ENCODE data around the gene RASA3.
A peak's percentile ranks its signal among the peaks of the same experiment; 100 is the strongest.
"Not testable (repeated sequence)": the region's sequence is repeated elsewhere in the genome, so short reads cannot be mapped to it uniquely, and the experiment has no call there.

RASA3 gene

DNA sequence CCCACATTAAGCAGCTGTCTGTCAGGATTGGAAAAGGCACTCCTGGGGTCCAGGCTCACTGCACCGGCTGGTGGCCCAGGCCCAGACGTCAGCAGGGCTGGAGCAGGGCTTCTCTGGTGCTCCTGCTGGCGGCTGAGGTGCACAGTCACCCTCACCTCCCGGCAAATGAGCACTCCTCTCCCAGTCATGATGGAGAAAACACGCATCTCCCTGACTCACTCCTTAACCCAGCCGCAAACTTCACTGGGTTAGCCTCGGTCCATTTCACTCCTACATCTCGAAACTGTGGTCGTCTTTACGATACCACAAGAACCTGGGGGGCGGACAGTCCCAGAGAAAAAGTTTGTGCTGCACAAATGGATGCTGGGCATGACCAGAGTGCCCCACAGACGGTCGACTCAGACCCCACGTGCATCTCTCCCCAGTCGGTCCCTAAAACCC is 3.3 kb upstream of the RASA3 start:
- H3K36me3 ChIP-seq (ENCODE audit: insufficient read depth, low read length): no peaks in the 10 kb centered on the region
- H3K9ac ChIP-seq (ENCODE audit: low read depth, low read length): no peak overlapping the region
- H3K4me2 ChIP-seq (ENCODE audit: low read length): no peak overlapping the region
- peaks cover under 1% of the 10 kb centered on the region for H3K4me1 ChIP-seq (ENCODE audit: control insufficient read depth, insufficient read depth, low read length)
- no peak overlapping the region for H3K4me3 ChIP-seq (ENCODE audit: low read length)
- no peaks in the 10 kb centered on the region for H3K27me3 ChIP-seq (ENCODE audit: control insufficient read depth, insufficient read depth, low read length)
- no peaks in the 10 kb centered on the region for H3K9me3 ChIP-seq (replicated peaks; ENCODE audit: low read length)

- H3K36me3 ChIP-seq (ENCODE audit: insufficient read depth, low read length): no peaks in the 10 kb centered on the region
- H3K9me3 ChIP-seq (replicated peaks; ENCODE audit: low read length): no peaks in the 10 kb centered on the region
- H3K4me2 ChIP-seq (ENCODE audit: low read length): no peak overlapping the region
- no peak overlapping the region for H3K4me3 ChIP-seq (ENCODE audit: low read length)
- no peaks in the 10 kb centered on the region for H3K27me3 ChIP-seq (ENCODE audit: control insufficient read depth, insufficient read depth, low read length)
- peaks cover 8% of the 10 kb centered on the region for H3K4me1 ChIP-seq (ENCODE audit: control insufficient read depth, insufficient read depth, low read length)
- H3K9ac ChIP-seq (ENCODE audit: low read depth, low read length): no peak overlapping the region
These were observed 2.7 kb upstream of the RASA3 start for GRCh38 chr13:114134944-114135610.

GRCh38 chr13:114134111-114134943 is 1.9 kb upstream of the RASA3 start:
- Histone ChIP-seq H3K27me3 (ENCODE audit: control insufficient read depth, insufficient read depth, low read length) (no peaks in the 10 kb centered on the region), H3K9ac (ENCODE audit: low read depth, low read length) (no peak overlapping the region), H3K4me1 (ENCODE audit: control insufficient read depth, insufficient read depth, low read length) (peaks cover 15% of the 10 kb centered on the region), H3K4me3 (ENCODE audit: low read length) (no peak overlapping the region), H3K4me2 (ENCODE audit: low read length) (no peak overlapping the region), H3K9me3 (replicated peaks; ENCODE audit: low read length) (no peaks in the 10 kb centered on the region), H3K36me3 (ENCODE audit: insufficient read depth, low read length) (no peaks in the 10 kb centered on the region)

GRCh38 chr13:114133552-114133951 is 1.1 kb upstream of the RASA3 start:
- H3K9ac ChIP-seq (ENCODE audit: low read depth, low read length); H3K27me3 ChIP-seq (ENCODE audit: control insufficient read depth, insufficient read depth, low read length); H3K9me3 ChIP-seq (replicated peaks; ENCODE audit: low read length); H3K4me3 ChIP-seq (ENCODE audit: low read length); H3K36me3 ChIP-seq (ENCODE audit: insufficient read depth, low read length); H3K4me2 ChIP-seq (ENCODE audit: low read length): not testable (repeated sequence)
- H3K4me1 ChIP-seq (ENCODE audit: control insufficient read depth, insufficient read depth, low read length): peaks cover 22% of the 10 kb centered on the region

DNA sequence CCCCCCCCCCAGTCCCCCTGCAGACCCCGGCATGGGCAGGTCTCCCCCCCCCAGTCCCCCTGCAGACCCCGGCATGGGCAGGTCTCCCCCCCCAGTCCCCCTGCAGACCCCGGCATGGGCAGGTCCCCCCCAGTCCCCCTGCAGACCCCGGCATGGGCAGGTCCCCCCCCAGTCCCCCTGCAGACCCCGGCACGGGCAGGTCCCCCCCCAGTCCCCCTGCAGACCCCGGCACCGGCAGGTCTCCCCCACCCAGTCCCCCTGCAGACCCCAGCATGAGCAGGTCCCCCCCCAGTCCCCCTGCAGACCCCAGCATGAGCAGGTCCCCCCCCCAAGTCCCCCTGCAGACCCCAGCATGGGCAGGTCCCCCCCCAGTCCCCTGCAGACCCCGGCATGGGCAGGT is 703 bp upstream of the RASA3 start:
- H3K4me3 ChIP-seq (ENCODE audit: low read length); H3K4me2 ChIP-seq (ENCODE audit: low read length); H3K9me3 ChIP-seq (replicated peaks; ENCODE audit: low read length); H3K36me3 ChIP-seq (ENCODE audit: insufficient read depth, low read length); H3K27me3 ChIP-seq (ENCODE audit: control insufficient read depth, insufficient read depth, low read length); H3K9ac ChIP-seq (ENCODE audit: low read depth, low read length): not testable (repeated sequence)
- H3K4me1 ChIP-seq (ENCODE audit: control insufficient read depth, insufficient read depth, low read length): peaks cover 26% of the 10 kb centered on the region

DNA sequence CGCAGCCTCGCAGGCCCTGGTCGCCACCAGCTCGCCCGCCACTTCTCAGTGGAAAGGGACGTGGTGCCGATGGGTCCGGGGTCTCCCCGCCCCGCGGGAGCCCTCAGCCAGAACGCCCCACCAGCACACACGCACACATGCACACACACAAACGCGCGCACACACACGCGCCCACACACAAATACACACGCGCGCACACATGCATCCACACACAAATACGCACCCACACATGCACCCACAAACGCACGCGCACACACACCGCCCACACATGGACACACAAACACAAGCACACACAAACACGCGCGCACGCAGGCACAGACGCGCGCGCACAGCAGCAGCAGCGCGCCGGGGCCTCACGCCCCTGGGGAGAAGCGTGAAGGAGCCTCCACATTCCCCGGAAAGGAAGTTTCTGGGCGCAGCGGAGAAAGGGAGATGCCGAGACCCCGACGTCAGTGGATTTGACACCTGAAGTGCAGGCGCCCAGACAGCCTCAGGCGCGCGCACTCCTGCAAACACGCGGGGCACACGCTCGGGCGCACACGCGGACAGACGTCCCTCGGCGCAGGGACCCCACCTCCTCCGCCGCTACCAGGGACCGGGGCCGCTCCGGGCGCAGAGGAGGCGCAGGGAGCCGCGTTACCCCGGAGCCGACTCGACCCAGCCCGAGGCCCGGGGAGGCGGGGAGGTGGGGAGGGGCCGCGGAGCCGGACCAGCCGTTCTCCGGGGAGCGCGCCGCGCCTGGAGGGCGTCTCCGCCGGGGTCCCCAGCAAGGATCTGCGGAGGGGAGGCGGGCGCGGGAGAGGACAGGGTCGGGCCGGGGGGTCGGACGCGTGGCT is 622 bp downstream of the RASA3 start:
- Histone ChIP-seq H3K4me1 (ENCODE audit: control insufficient read depth, insufficient read depth, low read length) (peaks cover 39% of the 10 kb centered on the region), H3K9me3 (replicated peaks; ENCODE audit: low read length) (no peaks in the 10 kb centered on the region), H3K36me3 (ENCODE audit: insufficient read depth, low read length) (no peaks in the 10 kb centered on the region), H3K4me2 (ENCODE audit: low read length) (peak overlapping the region; percentile 98), H3K4me3 (ENCODE audit: low read length) (peak overlapping the region; percentile 95), H3K9ac (ENCODE audit: low read depth, low read length) (peak overlapping the region; percentile 93), H3K27me3 (ENCODE audit: control insufficient read depth, insufficient read depth, low read length) (no peaks in the 10 kb centered on the region)

DNA sequence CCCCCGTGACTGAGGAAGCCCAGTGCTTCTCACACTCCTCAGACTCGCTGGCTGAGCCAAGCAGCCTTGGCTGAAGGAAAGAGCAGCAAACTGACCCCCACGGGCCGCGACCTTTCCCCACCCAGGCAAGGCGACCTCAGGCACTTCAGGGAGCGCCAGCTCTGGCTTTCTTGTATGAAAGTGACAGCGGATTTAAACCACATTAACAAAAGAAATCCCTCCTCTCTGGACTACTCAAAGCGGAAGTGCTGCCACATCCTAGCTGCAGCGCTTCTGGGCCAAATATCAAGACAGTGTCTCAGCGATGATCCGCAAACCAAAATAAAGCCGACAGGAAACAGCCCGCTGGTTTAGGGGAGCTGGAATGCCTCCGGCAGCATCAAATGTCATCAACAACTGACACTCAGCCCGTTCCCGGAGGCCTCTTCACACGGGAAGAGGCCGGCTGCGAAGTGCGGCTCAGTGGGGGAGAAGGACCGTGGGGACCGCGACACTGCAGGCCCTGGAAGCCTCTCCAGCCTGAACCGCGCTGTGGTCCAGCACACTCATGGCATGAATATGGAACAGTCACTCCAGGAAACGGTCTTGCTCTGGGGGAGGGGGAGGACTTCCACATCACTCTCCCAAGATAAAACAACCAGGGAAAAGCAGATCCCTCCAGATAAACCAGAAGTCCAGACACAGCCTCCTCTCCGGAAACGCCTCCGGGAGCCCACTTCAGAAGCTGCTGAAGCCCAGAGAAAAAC is 1.4 kb downstream of the RASA3 start:
- H3K4me1 ChIP-seq (ENCODE audit: control insufficient read depth, insufficient read depth, low read length): peaks cover 43% of the 10 kb centered on the region
- H3K4me2 ChIP-seq (ENCODE audit: low read length): peak overlapping the region; percentile 98
- peak overlapping the region; percentile 93 for H3K9ac ChIP-seq (ENCODE audit: low read depth, low read length)
- H3K9me3 ChIP-seq (replicated peaks; ENCODE audit: low read length): no peaks in the 10 kb centered on the region
- no peaks in the 10 kb centered on the region for H3K27me3 ChIP-seq (ENCODE audit: control insufficient read depth, insufficient read depth, low read length)
- peak overlapping the region; percentile 95 for H3K4me3 ChIP-seq (ENCODE audit: low read length)
- no peaks in the 10 kb centered on the region for H3K36me3 ChIP-seq (ENCODE audit: insufficient read depth, low read length)

DNA sequence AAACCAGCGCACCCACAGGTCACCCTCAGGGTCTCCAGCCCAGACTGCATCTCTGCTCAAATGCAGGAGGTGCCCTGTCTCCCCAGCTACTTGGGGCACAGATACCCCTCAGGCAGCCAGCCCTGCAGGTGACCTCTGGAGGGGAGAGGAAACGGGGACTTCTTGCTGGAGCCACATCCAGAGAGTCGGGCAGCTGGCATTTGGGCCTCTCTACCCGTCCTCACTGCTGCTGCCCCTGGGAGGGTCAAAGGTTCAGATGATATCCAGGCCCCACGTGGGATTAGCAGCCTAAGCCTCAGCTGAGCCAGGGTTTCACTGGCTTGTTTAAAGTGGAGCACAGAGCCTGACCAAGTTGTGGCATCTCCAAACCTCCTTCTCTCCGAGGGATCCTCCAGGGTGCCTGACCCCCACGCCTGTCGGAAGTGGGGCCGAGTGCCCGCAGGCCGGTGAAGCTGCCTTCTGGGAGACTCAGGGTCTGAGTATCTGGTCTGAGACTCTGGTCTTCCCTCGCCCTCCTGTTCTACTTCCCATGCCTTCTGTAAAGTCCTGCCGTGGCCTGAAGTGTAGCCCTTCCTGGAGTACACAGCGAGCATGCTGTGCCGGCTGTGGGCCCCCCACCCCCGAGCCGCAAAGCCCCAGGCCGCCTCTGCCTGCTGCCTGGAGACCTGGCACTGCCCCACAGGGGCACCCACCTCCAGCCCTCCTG is 2.1 kb downstream of the RASA3 start:
- H3K36me3 ChIP-seq (ENCODE audit: insufficient read depth, low read length): no peaks in the 10 kb centered on the region
- peak overlapping the region; percentile 93 for H3K9ac ChIP-seq (ENCODE audit: low read depth, low read length)
- H3K4me2 ChIP-seq (ENCODE audit: low read length): peak overlapping the region; percentile 98
- H3K4me3 ChIP-seq (ENCODE audit: low read length): peak overlapping the region; percentile 95
- no peaks in the 10 kb centered on the region for H3K27me3 ChIP-seq (ENCODE audit: control insufficient read depth, insufficient read depth, low read length)
- H3K4me1 ChIP-seq (ENCODE audit: control insufficient read depth, insufficient read depth, low read length): peaks cover 43% of the 10 kb centered on the region
- no peaks in the 10 kb centered on the region for H3K9me3 ChIP-seq (replicated peaks; ENCODE audit: low read length)

GRCh38 chr13:114129649-114130062 is 2.8 kb downstream of the RASA3 start:
- Histone ChIP-seq H3K4me1 (ENCODE audit: control insufficient read depth, insufficient read depth, low read length) (peaks cover 49% of the 10 kb centered on the region), H3K9me3 (replicated peaks; ENCODE audit: low read length) (no peaks in the 10 kb centered on the region), H3K4me3 (ENCODE audit: low read length) (peak overlapping the region; percentile 95), H3K4me2 (ENCODE audit: low read length) (peak overlapping the region; percentile 98), H3K27me3 (ENCODE audit: control insufficient read depth, insufficient read depth, low read length) (no peaks in the 10 kb centered on the region), H3K36me3 (ENCODE audit: insufficient read depth, low read length) (no peaks in the 10 kb centered on the region), H3K9ac (ENCODE audit: low read depth, low read length) (peak overlapping the region; percentile 93)

DNA sequence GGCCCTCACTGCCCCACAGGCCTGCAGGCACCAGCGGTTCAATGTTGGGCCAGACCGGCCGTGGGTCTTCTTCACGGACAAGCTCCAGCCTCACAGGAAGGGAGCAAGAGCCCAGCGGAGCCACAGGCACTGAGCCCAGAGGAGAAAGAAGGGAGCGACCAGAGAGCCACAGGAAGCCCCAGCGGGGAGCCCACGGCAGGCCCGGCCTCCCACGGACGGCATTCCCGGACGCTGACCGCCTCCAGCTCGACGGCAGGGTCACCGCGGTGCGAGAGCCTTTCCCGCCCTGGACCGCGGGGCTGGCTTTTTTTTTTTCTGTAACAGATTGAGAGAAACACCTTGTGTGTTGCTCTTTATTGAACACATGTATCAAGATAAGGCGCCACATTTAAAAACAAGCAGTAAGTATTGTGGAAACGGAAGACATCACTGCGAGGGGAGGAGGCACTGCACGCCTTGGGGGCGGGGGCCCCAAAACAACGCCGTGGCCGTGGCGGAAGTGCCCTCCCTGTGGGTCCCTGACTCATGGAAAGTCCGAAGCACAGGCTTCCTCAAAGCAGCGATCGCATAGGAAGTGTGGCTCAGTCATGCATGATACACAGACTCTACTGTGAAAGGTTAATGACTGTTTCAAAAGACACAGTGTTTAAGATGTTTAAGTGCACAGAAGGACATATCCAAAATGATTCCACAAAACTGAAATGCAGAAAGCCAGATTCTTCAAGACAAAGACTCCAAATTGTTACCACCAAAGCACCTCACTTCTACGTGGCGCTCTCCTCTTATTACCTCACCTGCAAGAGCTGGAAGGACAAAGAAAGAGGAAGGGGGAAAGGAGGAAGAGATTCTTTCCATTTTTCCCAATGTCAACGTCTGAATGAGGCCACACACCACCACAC is 3.5 kb downstream of the RASA3 start:
- peak overlapping the region; percentile 93 for H3K9ac ChIP-seq (ENCODE audit: low read depth, low read length)

More for the DNA sequence above, 3.5 kb downstream of the RASA3 start:
- H3K4me3 ChIP-seq (ENCODE audit: low read length): peak overlapping the region; percentile 95
- peaks cover 57% of the 10 kb centered on the region for H3K4me1 ChIP-seq (ENCODE audit: control insufficient read depth, insufficient read depth, low read length)
- no peaks in the 10 kb centered on the region for H3K9me3 ChIP-seq (replicated peaks; ENCODE audit: low read length)
- no peaks in the 10 kb centered on the region for H3K36me3 ChIP-seq (ENCODE audit: insufficient read depth, low read length)
- H3K4me2 ChIP-seq (ENCODE audit: low read length): peak overlapping the region; percentile 98
- H3K27me3 ChIP-seq (ENCODE audit: control insufficient read depth, insufficient read depth, low read length): no peaks in the 10 kb centered on the region

Data from skeletal muscle satellite cell (primary cell).